Measurements from ENCODE around the gene GNAZ. TPM values are rescaled to one million over a fixed set of nuclear protein-coding genes. Genes with fewer than 3 reads are reported as not detected.
A peak's percentile ranks its signal among the peaks of the same experiment; 100 is the strongest.

Gene GNAZ
- polyA plus RNA-seq, 1 donor from 2014 or later = 52.0 TPM

GRCh38 chr22:23147617-23148387, 77.5 kb downstream of the GNAZ start:
- H2AFZ ChIP-seq (ENCODE audit: low read depth, low read length) = no peak overlapping the region
- TF ChIP-seq REST (IDR thresholded peaks at IDR 0.05; ENCODE audit: borderline replicate concordance) (no peak), EP300 (conservative IDR thresholded peaks at IDR 0.05; ENCODE audit: poor library complexity, severe bottlenecking) (no peak), TAF1 (IDR thresholded peaks at IDR 0.05; ENCODE audit: low read depth) (no peak)
- peak overlapping the region; percentile 13 for H3K4me3 ChIP-seq (ENCODE audit: low read length)
- H3K9me2 ChIP-seq (ENCODE audit: insufficient read depth, low read length) = no peaks in the 10 kb centered on the region
- no peaks in the 10 kb centered on the region for H3K36me3 ChIP-seq (ENCODE audit: insufficient read depth, low read length)
- H3K27me3 ChIP-seq (ENCODE audit: insufficient read depth, low read depth, low read length) = no peaks in the 10 kb centered on the region
- peaks cover 4% of the 10 kb centered on the region for H3F3A ChIP-seq (ENCODE audit: insufficient read depth, low read length, poor library complexity, severe bottlenecking)
- H3K9me3 ChIP-seq (ENCODE audit: low read length) = no peaks in the 10 kb centered on the region
- no peak overlapping the region for H3K9ac ChIP-seq (ENCODE audit: low read length)
- peaks cover 5% of the 10 kb centered on the region for H3K79me2 ChIP-seq (replicated peaks; ENCODE audit: insufficient read depth, low read length)
- H3K27ac ChIP-seq (ENCODE audit: low read length) = no peak overlapping the region
- H4K20me1 ChIP-seq (ENCODE audit: insufficient read depth) = no peaks in the 10 kb centered on the region
- no peak overlapping the region for H3K4me2 ChIP-seq (ENCODE audit: low read length)

- H3K27ac ChIP-seq (ENCODE audit: low read length) = no peak overlapping the region
- H3K4me2 ChIP-seq (ENCODE audit: low read length) = no peak overlapping the region
These were observed 79.5 kb downstream of the GNAZ start for GRCh38 chr22:23149743-23150238.

More at GRCh38 chr22:23149743-23150238, 79.5 kb downstream of the GNAZ start:
- Histone ChIP-seq H2AFZ (ENCODE audit: low read depth, low read length) (no peak overlapping the region), H3F3A (ENCODE audit: insufficient read depth, low read length, poor library complexity, severe bottlenecking) (peaks cover under 1% of the 10 kb centered on the region), H3K27me3 (ENCODE audit: insufficient read depth, low read depth, low read length) (no peaks in the 10 kb centered on the region), H3K36me3 (ENCODE audit: insufficient read depth, low read length) (no peaks in the 10 kb centered on the region), H3K9me3 (ENCODE audit: low read length) (no peaks in the 10 kb centered on the region), H4K20me1 (ENCODE audit: insufficient read depth) (no peaks in the 10 kb centered on the region), H3K9ac (ENCODE audit: low read length) (no peak overlapping the region), H3K4me3 (ENCODE audit: low read length) (no peak overlapping the region), H3K9me2 (ENCODE audit: insufficient read depth, low read length) (no peaks in the 10 kb centered on the region), H3K79me2 (replicated peaks; ENCODE audit: insufficient read depth, low read length) (peaks cover 5% of the 10 kb centered on the region)
- TF ChIP-seq EZH2 (IDR thresholded peaks at IDR 0.05; ENCODE audit: borderline replicate concordance, insufficient read depth, low read length, poor library complexity, severe bottlenecking) (no peak), RAD21 (conservative IDR thresholded peaks at IDR 0.05) (no peak), SMC3 (conservative IDR thresholded peaks at IDR 0.05; ENCODE audit: poor library complexity) (no peak), EP300 (conservative IDR thresholded peaks at IDR 0.05; ENCODE audit: poor library complexity, severe bottlenecking) (no peak), TAF1 (IDR thresholded peaks at IDR 0.05; ENCODE audit: low read depth) (no peak), CTCF (IDR thresholded peaks at IDR 0.05; ENCODE audit: poor library complexity, severe bottlenecking) (no peak), MXI1 (conservative IDR thresholded peaks at IDR 0.05; ENCODE audit: poor library complexity, severe bottlenecking) (no peak), POLR2AphosphoS5 (IDR thresholded peaks at IDR 0.05) (no peak), REST (IDR thresholded peaks at IDR 0.05; ENCODE audit: borderline replicate concordance) (no peak)
